Fibroblast of lung (primary cell): ENCODE measurements around the gene RPS26. TPM values are rescaled to one million over a fixed set of nuclear protein-coding genes. Genes with fewer than 3 reads are reported as not detected.

Experiments used
- DNase-seq, 2 donors: peaks; one replicate each; pipeline versions ENCODE4 v3.0.0 to v3.0.0-alpha.2; 2010; ENCODE audit warnings: low read depth in 2 of 2
- H2AFZ ChIP-seq: 2 replicates; pipeline ENCODE4 v1.5.1; 2012; ENCODE audit warnings: low read length, control low read depth, inconsistent platforms
- H3K27ac ChIP-seq: 2 replicates; pipeline ENCODE4 v1.5.1; 2011; ENCODE audit warnings: low read length, control low read depth; ENCODE audit not compliant: insufficient read depth
- H3K27me3 ChIP-seq: 2 replicates; pipeline ENCODE4 v1.5.1; 2011; ENCODE audit warnings: mild to moderate bottlenecking, low read length; ENCODE audit not compliant: control insufficient read depth, insufficient read depth
- H3K36me3 ChIP-seq: 2 replicates; pipeline ENCODE4 v1.5.1; 2011; ENCODE audit warnings: low read length; ENCODE audit not compliant: control insufficient read depth, insufficient read depth
- H3K4me1 ChIP-seq: 2 replicates; pipeline ENCODE4 v1.5.1; 2011; ENCODE audit warnings: low read length; ENCODE audit not compliant: control insufficient read depth, insufficient read depth; ENCODE audit errors: extremely low read depth
- H3K4me2 ChIP-seq: 2 replicates; pipeline ENCODE4 v1.5.1; 2011; ENCODE audit warnings: low read length, control low read depth; ENCODE audit not compliant: insufficient read depth; ENCODE audit errors: extremely low read depth
- H3K4me3 ChIP-seq, 4 experiments: fragments of 200-600 bp in 1 of 4; sonication (generic) in 1 of 4; replicated peaks in 1 of 4; 2 replicates each; pipeline ENCODE4 v1.5.1; 2011 to 2016; ENCODE audit warnings: low read length in 4 of 4, low read depth in 3 of 4, mild to moderate bottlenecking in 3 of 4, control low read depth in 2 of 4, inconsistent platforms in 1 of 4, mixed read lengths in 1 of 4; ENCODE audit not compliant: insufficient read depth in 1 of 4; ENCODE audit errors: control extremely low read depth in 1 of 4
- H3K79me2 ChIP-seq: 2 replicates; pipeline ENCODE4 v1.5.1; 2012; ENCODE audit warnings: mild to moderate bottlenecking, low read length, inconsistent platforms; ENCODE audit not compliant: control insufficient read depth, insufficient read depth
- H3K9ac ChIP-seq: 2 replicates; pipeline ENCODE4 v1.5.1; 2011; ENCODE audit warnings: mild to moderate bottlenecking, low read length, control low read depth; ENCODE audit not compliant: insufficient read depth
- H3K9me3 ChIP-seq: 2 replicates; pipeline ENCODE4 v1.5.1; 2012; ENCODE audit warnings: low read depth, low read length; ENCODE audit not compliant: control insufficient read depth, insufficient read depth
- H4K20me1 ChIP-seq: 2 replicates; pipeline ENCODE4 v1.5.1; 2011; ENCODE audit warnings: low read length; ENCODE audit not compliant: control insufficient read depth, insufficient read depth; ENCODE audit errors: extremely low read depth
- CTCF ChIP-seq, 2 donors: IDR thresholded peaks in 1 of 2; conservative IDR thresholded peaks in 1 of 2; 1 replicate in 1 of 2; 2 replicates in 1 of 2; pipeline ENCODE4 v1.5.1; 2011 to 2012; ENCODE audit warnings: low read length in 2 of 2, control low read depth in 1 of 2, inconsistent platforms in 1 of 2, low read depth in 1 of 2, mild to moderate bottlenecking in 1 of 2
- EZH2 ChIP-seq: IDR thresholded peaks from 2 replicates; pipeline ENCODE4 v1.5.1; 2012; ENCODE audit warnings: low read length, control low read depth, mild to moderate bottlenecking; ENCODE audit errors: missing control alignments
- polyA plus RNA-seq, 2 donors: library from polyadenylated mRNA; depleted of rRNA in 1 of 2; stranded (reverse) in 1 of 2; unstranded in 1 of 2; fragments of >200 nt; gene quantifications; 2 replicates each; pipeline ENCODE4 v1.2.1, GENCODE V29; 2011 to 2012; ENCODE audit warnings: missing spikeins in 1 of 2
- total RNA-seq: library from RNA; depleted of rRNA; stranded (reverse); fragments of >200 nt; gene quantifications from 2 replicates; pipeline ENCODE4 v1.2.1, GENCODE V29; 2014

Gene RPS26
- total and polyA plus RNA-seq, 2 donors (not counting 1 experiment from before 2014, with no cell fraction given), result 86.2 to 739 TPM

DNA sequence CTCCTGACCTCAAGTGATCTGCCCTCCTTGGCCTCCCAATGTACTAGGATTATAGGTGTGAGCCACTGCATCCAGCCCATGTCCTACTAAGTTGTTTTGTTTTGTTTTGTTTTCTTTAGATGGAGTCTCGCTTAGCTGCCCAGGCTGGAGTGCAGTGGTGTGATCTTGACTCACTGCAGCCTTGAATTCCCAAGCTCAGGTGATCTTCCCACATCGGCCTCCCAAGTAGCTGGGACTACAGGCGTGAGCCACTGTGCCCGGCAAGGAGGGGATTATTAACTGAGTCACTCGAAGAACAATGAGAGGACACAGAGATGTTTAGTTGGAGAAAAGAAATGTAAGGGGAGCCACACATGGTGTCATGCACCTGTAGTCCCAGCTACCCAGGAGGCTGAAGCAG lies 20.3 kb downstream of the RPS26 start:
- H3K4me2 ChIP-seq, result no peak overlapping the region
- no peaks in the 10 kb centered on the region for H3K9me3 ChIP-seq
- H3K27me3 ChIP-seq, result no peaks in the 10 kb centered on the region
- no peaks in the 10 kb centered on the region for H3K79me2 ChIP-seq
- H3K36me3 ChIP-seq, result no peaks in the 10 kb centered on the region
- DNase-seq, result no peak
- no peak overlapping the region for H2AFZ ChIP-seq
- TF ChIP-seq CTCF (conservative IDR thresholded peaks at IDR 0.05 in 1 of 2, IDR thresholded peaks at IDR 0.05 in 1 of 2; ENCODE audit: low read depth in 1 of 2, low read length in 2 of 2) (no peak), EZH2 (no peak)
- H3K9ac ChIP-seq, result no peak overlapping the region
- no peaks in the 10 kb centered on the region for H4K20me1 ChIP-seq
- no peaks in the 10 kb centered on the region for H3K4me1 ChIP-seq
- no peak overlapping the region for H3K4me3 ChIP-seq
- no peak overlapping the region for H3K27ac ChIP-seq

- DNase-seq, result peak in 1 of 2 donors; percentile 20
- no peak overlapping the region for H3K27ac ChIP-seq
- no peaks in the 10 kb centered on the region for H3K27me3 ChIP-seq
- H3K9ac ChIP-seq, result no peak overlapping the region
- no peak overlapping the region for H3K4me2 ChIP-seq
- H3K4me3 ChIP-seq, result no peak overlapping the region
- H3K4me1 ChIP-seq, result no peaks in the 10 kb centered on the region
- no peak overlapping the region for H2AFZ ChIP-seq
- TF ChIP-seq EZH2 (no peak), CTCF (conservative IDR thresholded peaks at IDR 0.05 in 1 of 2, IDR thresholded peaks at IDR 0.05 in 1 of 2; ENCODE audit: low read depth in 1 of 2, low read length in 2 of 2) (no peak)
- no peaks in the 10 kb centered on the region for H3K79me2 ChIP-seq
- no peaks in the 10 kb centered on the region for H3K9me3 ChIP-seq
- H3K36me3 ChIP-seq, result no peaks in the 10 kb centered on the region
- no peaks in the 10 kb centered on the region for H4K20me1 ChIP-seq
These were observed 21.3 kb downstream of the RPS26 start for GRCh38 chr12:56062996-56063395.

GRCh38 chr12:56071648-56072047 lies 29.9 kb downstream of the RPS26 start:
- no peaks in the 10 kb centered on the region for H4K20me1 ChIP-seq
- no peaks in the 10 kb centered on the region for H3K4me1 ChIP-seq
- TF ChIP-seq EZH2 (no peak), CTCF (conservative IDR thresholded peaks at IDR 0.05 in 1 of 2, IDR thresholded peaks at IDR 0.05 in 1 of 2; ENCODE audit: low read depth in 1 of 2, low read length in 2 of 2) (no peak)
- no peak overlapping the region for H2AFZ ChIP-seq
- H3K27me3 ChIP-seq, result no peaks in the 10 kb centered on the region
- H3K4me3 ChIP-seq, result no peak overlapping the region
- peak in 1 of 2 donors; percentile 39 for DNase-seq
- no peak overlapping the region for H3K9ac ChIP-seq
- H3K36me3 ChIP-seq, result no peaks in the 10 kb centered on the region
- no peak overlapping the region for H3K27ac ChIP-seq
- H3K4me2 ChIP-seq, result no peak overlapping the region
- no peaks in the 10 kb centered on the region for H3K79me2 ChIP-seq
- no peaks in the 10 kb centered on the region for H3K9me3 ChIP-seq
